HG02852 (cell line): ENCODE data around the gene LYPD4.
"Not testable (repeated sequence)": the region's sequence is repeated elsewhere in the genome, so short reads cannot be mapped to it uniquely, and the experiment has no call there.

Experiments used
- ATAC-seq: cut with Tn5 transposase; IDR thresholded peaks from one replicate; pipeline ENCODE4 v1.9.1; 2021; ENCODE audit warnings: mild to moderate bottlenecking, moderate library complexity; ENCODE audit not compliant: unreplicated experiment

The LYPD4 gene

GRCh38 chr19:41875973-41876372, 31.5 kb upstream of the LYPD4 start:
- ATAC-seq: not testable (repeated sequence)

DNA sequence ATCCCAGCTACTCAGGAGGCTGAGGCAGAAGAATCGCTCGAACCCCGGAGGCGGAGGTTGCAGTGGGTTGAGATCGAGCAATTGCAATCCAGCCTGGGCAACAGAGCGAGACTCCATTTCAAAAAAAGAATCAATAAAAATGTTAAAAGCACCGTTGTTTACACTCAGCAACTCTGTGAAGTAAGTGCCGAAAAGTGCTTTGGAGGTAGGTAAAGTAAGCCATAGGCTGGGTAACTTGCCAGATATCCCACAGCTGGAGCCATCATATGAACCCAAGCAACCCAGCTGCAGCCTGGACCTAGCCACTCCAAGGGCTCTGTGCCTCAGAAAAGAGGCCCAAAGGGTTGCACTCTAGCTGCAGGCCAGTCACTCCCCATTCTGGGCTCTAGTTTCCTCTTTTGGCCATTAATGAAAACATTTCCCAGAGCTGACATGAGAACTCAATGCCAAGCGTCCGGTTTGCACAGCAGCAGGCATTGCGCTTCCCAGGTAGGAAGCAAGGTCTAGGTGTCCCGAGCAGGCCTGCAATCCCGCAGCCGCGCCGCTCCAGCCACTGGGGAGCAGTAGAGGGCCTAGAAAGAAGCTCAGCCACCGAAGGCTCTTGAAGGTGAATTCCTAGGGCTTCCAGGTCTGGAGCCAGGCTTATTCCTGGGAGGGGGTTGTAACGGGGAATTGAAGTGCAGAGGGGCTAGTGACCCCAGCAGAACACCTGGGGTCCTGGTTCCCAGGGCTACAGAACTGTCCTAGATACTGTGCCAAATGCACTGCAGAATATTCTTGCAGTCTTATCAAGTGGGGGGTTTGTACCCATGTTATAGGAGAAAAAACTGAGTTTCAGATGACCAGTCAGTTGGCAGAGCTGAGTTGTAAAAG, 28.5 kb upstream of the LYPD4 start:
- ATAC-seq: no peak

GRCh38 chr19:41872384-41872774, 27.9 kb upstream of the LYPD4 start:
- ATAC-seq: no peak

DNA sequence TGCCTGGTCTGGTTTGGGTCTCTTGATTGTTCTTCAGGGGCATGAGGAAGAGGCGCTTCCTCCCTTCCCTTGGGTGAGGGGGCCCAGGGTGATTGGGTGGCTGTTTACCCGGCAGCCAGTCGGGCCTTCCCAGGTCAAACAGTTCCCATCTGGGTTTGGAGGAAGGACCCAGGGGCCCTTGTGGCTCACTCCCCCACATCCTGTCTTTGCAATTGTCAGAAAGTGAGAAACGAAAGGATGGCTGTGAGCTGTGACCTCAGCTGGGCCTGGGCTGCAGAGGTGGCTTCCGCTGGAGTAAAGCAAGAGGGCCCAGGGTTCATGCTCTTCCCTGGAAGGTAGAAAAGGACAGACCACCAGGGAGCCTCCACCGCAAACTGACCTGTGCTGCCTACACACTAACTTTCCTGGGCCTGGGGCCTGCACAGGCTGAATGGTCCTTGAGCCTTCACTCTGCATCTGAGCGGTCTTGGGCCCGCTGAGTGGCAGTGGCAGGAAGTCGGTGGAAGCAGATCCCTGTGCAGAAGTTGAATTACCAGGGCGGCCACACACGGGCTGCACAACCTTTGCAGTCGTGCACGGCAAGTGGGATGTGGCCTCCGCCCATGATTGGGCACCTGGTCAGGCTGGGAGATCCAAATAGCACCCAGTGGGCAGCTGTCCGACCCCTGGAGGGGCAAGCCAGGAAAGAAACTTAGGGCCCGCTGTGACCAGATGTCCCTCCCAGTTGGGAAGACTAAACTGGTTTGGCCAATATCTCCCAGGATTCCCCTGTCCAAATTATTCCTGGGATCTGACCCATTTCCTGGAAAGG, 27.3 kb upstream of the LYPD4 start:
- peak; percentile 51 for ATAC-seq

- ATAC-seq: no peak
Observed at GRCh38 chr19:41870401-41870873, 26.0 kb upstream of the LYPD4 start.

DNA sequence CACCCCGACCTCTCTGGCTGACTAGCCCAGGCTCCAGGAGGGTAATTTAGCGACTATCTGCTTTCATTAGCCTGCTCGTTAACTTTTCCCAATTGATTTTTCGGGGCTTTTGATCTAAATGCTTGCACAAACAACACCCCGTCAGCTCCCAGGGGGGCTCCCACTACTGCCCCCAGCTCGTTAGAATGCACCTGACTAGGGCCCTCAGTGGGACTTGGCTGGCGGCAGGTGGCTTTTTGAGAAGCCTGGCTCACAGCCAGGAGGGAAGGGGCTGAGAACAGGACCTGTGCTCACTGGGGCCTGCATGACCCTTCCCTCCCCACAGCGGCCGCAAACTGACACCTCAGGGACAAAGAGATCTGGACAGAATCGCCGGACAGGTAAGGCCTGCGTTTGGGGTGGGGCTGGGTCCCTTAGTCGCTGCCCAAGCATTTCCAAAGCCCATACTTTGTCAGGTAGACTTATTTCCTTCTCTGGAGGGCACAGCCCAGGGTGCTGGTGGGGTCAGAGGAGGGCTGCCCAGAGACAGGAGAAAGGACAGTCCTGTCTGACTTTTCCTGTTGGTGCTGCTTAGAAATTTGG, 25.0 kb upstream of the LYPD4 start:
- no peak for ATAC-seq

GRCh38 chr19:41868989-41869300, 24.5 kb upstream of the LYPD4 start:
- no peak for ATAC-seq

- ATAC-seq: no peak
Observed at GRCh38 chr19:41868120-41868988, 23.9 kb upstream of the LYPD4 start.

GRCh38 chr19:41866284-41866683, 21.8 kb upstream of the LYPD4 start:
- ATAC-seq: no peak

DNA sequence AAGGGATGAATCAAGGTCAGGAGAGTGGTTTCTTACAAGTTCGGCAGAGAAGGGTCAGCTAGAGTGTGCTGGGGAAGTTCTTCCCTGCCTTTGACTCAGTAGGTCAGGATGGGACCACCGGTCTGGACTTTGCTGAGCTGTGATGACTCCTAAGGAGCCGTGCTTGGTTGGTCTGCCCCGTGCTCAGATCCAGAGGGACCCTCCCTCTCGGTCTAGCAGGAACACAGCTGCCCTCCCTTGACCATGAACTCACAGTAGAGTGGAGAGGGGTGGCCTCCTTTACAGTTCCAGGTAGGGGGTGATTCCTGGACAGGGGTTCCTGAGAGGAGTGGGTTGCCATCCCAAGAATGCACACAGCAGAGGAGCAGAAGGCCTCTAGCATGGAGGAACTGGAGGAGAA, 19.9 kb upstream of the LYPD4 start:
- no peak for ATAC-seq

- ATAC-seq: no peak
Observed at GRCh38 chr19:41863209-41863931, 18.9 kb upstream of the LYPD4 start.

DNA sequence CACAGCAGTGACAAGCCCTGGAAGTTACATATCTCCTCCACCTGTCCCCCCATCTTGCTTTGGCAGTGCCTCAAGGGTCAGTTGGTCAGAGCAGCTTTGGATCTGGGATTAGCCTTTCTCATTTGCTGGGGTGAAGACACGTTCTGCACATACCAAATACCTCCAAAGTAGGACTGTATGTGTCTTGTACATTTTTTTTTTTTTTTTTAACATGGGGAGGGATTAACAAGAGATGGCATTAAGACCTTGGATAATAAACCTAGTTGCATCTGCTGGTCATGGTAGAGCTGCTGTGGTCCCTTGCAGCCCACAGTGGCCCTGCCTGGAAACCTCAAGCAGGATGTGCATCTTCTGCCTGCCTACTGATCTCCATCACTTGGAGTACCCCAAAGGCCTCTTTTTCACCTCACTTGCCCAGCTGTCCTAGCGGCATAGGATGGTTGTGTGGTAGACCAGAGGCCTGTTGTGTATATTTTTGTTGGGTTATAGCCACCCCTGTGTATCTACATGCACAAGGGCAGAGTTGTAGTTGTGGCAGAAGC, 18.0 kb upstream of the LYPD4 start:
- no peak for ATAC-seq

GRCh38 chr19:41861846-41862245, 17.4 kb upstream of the LYPD4 start:
- no peak for ATAC-seq

GRCh38 chr19:41861116-41861768, 16.8 kb upstream of the LYPD4 start:
- ATAC-seq: no peak

GRCh38 chr19:41860419-41861115, 16.1 kb upstream of the LYPD4 start:
- peak; percentile 28 for ATAC-seq

DNA sequence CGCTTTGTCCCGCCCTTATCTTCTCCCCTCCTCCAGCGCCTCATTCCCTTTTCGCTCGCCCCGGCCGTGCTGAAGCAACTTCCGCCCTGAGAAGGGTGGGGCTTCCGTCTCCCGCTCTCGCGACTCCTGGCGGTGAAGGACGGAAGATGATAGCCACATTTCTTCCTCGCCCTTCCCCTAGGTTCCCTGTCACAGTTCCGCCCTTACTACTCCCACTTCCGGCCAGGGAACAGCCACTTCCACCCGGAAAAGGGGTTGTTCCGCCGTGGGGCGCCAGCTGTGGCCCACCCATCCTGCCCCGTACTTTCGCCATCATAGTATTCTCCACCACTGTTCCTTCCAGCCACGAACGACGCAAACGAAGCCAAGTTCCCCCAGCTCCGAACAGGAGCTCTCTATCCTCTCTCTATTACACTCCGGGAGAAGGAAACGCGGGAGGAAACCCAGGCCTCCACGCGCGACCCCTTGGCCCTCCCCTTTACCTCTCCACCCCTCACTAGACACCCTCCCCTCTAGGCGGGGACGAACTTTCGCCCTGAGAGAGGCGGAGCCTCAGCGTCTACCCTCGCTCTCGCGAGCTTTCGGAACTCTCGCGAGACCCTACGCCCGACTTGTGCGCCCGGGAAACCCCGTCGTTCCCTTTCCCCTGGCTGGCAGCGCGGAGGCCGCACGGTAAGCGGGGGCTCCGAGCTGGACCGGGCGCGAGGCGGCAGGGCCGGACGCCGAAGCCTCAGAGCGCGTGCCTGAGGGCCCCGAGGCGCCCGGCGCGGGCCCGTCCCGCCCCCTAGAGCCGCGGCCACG, 15.3 kb upstream of the LYPD4 start, which contains the start of gene RPS19:
Gene RPS19 (plus strand): TSS at position 638 of the 801 bp plus-strand sequence. CDS start 520 bp downstream, outside the sequence.
- ATAC-seq: peak; percentile 77

DNA sequence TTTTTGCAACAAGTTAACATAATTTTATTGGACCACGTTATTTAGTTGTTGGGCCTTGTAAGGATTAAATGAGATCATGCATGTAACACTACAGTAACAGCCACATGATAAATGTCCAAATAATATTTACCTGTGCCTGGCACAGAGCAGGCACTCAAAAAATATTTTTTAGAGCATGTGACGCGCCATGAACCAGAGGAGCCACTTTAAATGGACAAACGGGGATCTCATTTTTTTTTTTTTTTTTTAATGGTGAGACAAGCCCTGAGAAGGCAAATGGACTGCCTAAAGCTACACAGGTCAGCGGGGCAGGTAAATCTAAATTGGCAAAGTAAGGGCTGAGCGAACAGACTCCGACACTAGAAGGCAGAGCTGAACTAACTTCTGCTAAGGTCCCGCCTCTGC, 14.7 kb upstream of the LYPD4 start:
- ATAC-seq: no peak

GRCh38 chr19:41853768-41854167, 9.3 kb upstream of the LYPD4 start:
- ATAC-seq: no peak
